H1 (cell line): ENCODE data around the gene BCL2L13. TPM values are rescaled to one million over a fixed set of nuclear protein-coding genes. Genes with fewer than 3 reads are reported as not detected.
A peak's percentile ranks its signal among the peaks of the same experiment; 100 is the strongest.

Experiments used
- BCL11A ChIP-seq, 2 experiments: IDR thresholded peaks; one replicate each; pipeline ENCODE4 v1.6.1; 2011; ENCODE audit warnings: low read depth in 2 of 2, low read length in 2 of 2, mild to moderate bottlenecking in 2 of 2
- CHD2 ChIP-seq: IDR thresholded peaks from 2 replicates; pipeline ENCODE4 v1.6.1; 2012; ENCODE audit warnings: low read length, improper control_type of control experiment
- CTBP2 ChIP-seq: IDR thresholded peaks from 2 replicates; pipeline ENCODE4 v1.7.0; 2011; ENCODE audit warnings: borderline replicate concordance, mild to moderate bottlenecking, moderate library complexity, mixed read lengths, low read length; ENCODE audit not compliant: insufficient read depth, insufficient read length
- E2F6 ChIP-seq: IDR thresholded peaks from 2 replicates; pipeline ENCODE4 v1.6.1; 2012; ENCODE audit warnings: inconsistent platforms
- EGR1 ChIP-seq: IDR thresholded peaks from 2 replicates; pipeline ENCODE4 v1.6.1; 2011; ENCODE audit warnings: low read depth, low read length, borderline replicate concordance
- EP300 ChIP-seq, 2 experiments: IDR thresholded peaks; 1 replicate in 1 of 2; 2 replicates in 1 of 2; pipeline ENCODE4 v1.6.1; 2011 to 2012; ENCODE audit warnings: low read depth in 2 of 2, low read length in 2 of 2, mild to moderate bottlenecking in 2 of 2, borderline replicate concordance in 1 of 2, inconsistent platforms in 1 of 2, moderate library complexity in 1 of 2
- FOSL1 ChIP-seq: IDR thresholded peaks from 2 replicates; pipeline ENCODE4 v1.6.1; 2011; ENCODE audit warnings: mild to moderate bottlenecking, low read depth, low read length, moderate library complexity; ENCODE audit not compliant: insufficient read depth
- GABPA ChIP-seq: IDR thresholded peaks from 2 replicates; pipeline ENCODE4 v1.6.1; 2011; ENCODE audit warnings: mild to moderate bottlenecking, low read length, moderate library complexity, borderline replicate concordance; ENCODE audit not compliant: insufficient read depth
- HDAC2 ChIP-seq, 2 experiments: fragments of 300-600 bp in 1 of 2; sonication (generic) in 1 of 2; IDR thresholded peaks; 2 replicates each; pipeline ENCODE4 v1.6.1; 2011 to 2012; ENCODE audit warnings: low read depth in 2 of 2, low read length in 2 of 2, mild to moderate bottlenecking in 2 of 2, moderate library complexity in 2 of 2, borderline replicate concordance in 1 of 2, inconsistent platforms in 1 of 2
- KDM5A ChIP-seq: fragments of 200-600 bp; IDR thresholded peaks from 2 replicates; pipeline ENCODE4 v1.7.1; 2012; ENCODE audit warnings: mild to moderate bottlenecking, low read length, inconsistent platforms, mixed read lengths
- MAFK ChIP-seq: IDR thresholded peaks from 2 replicates; pipeline ENCODE4 v1.6.1; 2012; ENCODE audit warnings: low read depth, mild to moderate bottlenecking, improper control_type of control experiment, low read length
- NRF1 ChIP-seq: IDR thresholded peaks from 2 replicates; pipeline ENCODE4 v1.6.1; 2011; ENCODE audit warnings: mild to moderate bottlenecking, low read depth, low read length, improper control_type of control experiment
- RAD21 ChIP-seq, 2 experiments: IDR thresholded peaks in 1 of 2; conservative IDR thresholded peaks in 1 of 2; 2 replicates each; pipeline ENCODE4 v1.6.1; 2011; ENCODE audit warnings: low read depth in 2 of 2, low read length in 2 of 2, improper control_type of control experiment in 1 of 2, inconsistent platforms in 1 of 2, mild to moderate bottlenecking in 1 of 2, moderate library complexity in 1 of 2
- RBBP5 ChIP-seq: IDR thresholded peaks from 2 replicates; pipeline ENCODE4 v1.7.1; 2012; ENCODE audit warnings: low read depth, mild to moderate bottlenecking, inconsistent platforms, low read length, moderate library complexity, borderline replicate concordance
- RNF2 ChIP-seq: fragments of 200-900, 300-1000 bp; sonication (generic); IDR thresholded peaks from 2 replicates; pipeline ENCODE4 v1.7.1; 2016; ENCODE audit warnings: borderline replicate concordance, low read depth, mild to moderate bottlenecking, antibody characterized with exemption, low read length; ENCODE audit not compliant: poor library complexity, severe bottlenecking; ENCODE audit errors: missing control alignments
- RXRA ChIP-seq: IDR thresholded peaks from 2 replicates; pipeline ENCODE4 v1.6.1; 2011; ENCODE audit warnings: low read depth, mild to moderate bottlenecking, low read length, moderate library complexity; ENCODE audit not compliant: insufficient read depth
- SIX5 ChIP-seq: IDR thresholded peaks from 2 replicates; pipeline ENCODE4 v1.6.1; 2011; ENCODE audit warnings: mild to moderate bottlenecking, low read depth, low read length
- SP1 ChIP-seq: IDR thresholded peaks from 2 replicates; pipeline ENCODE4 v1.6.1; 2011; ENCODE audit warnings: low read depth, low read length
- TBP ChIP-seq: IDR thresholded peaks from 2 replicates; pipeline ENCODE4 v1.6.1; 2011; ENCODE audit warnings: low read depth, low read length, improper control_type of control experiment
- YY1 ChIP-seq: IDR thresholded peaks from 2 replicates; pipeline ENCODE4 v1.6.1; 2011; ENCODE audit warnings: low read depth, mild to moderate bottlenecking, low read length
- ZNF274 ChIP-seq: IDR thresholded peaks from 2 replicates; pipeline ENCODE4 v1.7.0; 2012; ENCODE audit warnings: low read length, borderline replicate concordance; ENCODE audit errors: extremely low read depth
- polyA plus RNA-seq, 7 experiments: library from polyadenylated mRNA; depleted of rRNA in 3 of 7; stranded (reverse) in 5 of 7; unstranded in 2 of 7; fragments of >200 nt in 5 of 7; fragments of 200-250 nt in 2 of 7; gene quantifications; 1 replicate in 5 of 7; 2 replicates in 1 of 7; 4 replicates in 1 of 7; pipeline versions ENCODE4 v1.2.1 to v1.2.3, GENCODE V29; 2011 to 2013; ENCODE audit warnings: missing spikeins in 2 of 7, mixed read lengths in 2 of 7
- total RNA-seq: library from RNA; stranded (reverse); fragmentation: NEBNext Ultra II Directional; extraction: Animal tissue kit (Norgen Biotek cat#: 25700); gene quantifications from 2 replicates; pipeline ENCODE4 v1.2.1, GENCODE V29; 2021

BCL2L13 gene
- total and polyA plus RNA-seq, 2 of the 8 experiments (the other 6 are each of a cell fraction or from before 2014, with no cell fraction given), result 20.7 to 35.0 TPM

GRCh38 chr22:17638432-17639246 lies at the start of gene BCL2L13 (continued):
- TF ChIP-seq HDAC2 (IDR thresholded peaks at IDR 0.05; ENCODE audit: borderline replicate concordance in 1 of 2, low read depth in 2 of 2, low read length in 2 of 2) (no peak), BCL11A (IDR thresholded peaks at IDR 0.05; ENCODE audit: low read depth in 2 of 2, low read length in 2 of 2) (no peak), SP1 (0 out of 2 replicates have a peak, but pooled peaks have one; percentile 14), KDM5A (no peak), SIX5 (no peak), NRF1 (no peak), YY1 (peak; percentile 98), TBP (peak; percentile 93), FOSL1 (no peak), CHD2 (no peak), MAFK (no peak), CTBP2 (no peak), EP300 (IDR thresholded peaks at IDR 0.05; ENCODE audit: borderline replicate concordance in 1 of 2, low read depth in 2 of 2, low read length in 2 of 2) (0 out of 3 replicates have a peak, but pooled peaks of 1 of the 2 experiments have one; percentile 8), RNF2 (no peak), EGR1 (no peak), ZNF274 (no peak), RBBP5 (peak; percentile 36; the same call in 1 of the 2 replicates), E2F6 (0 out of 2 replicates have a peak, but pooled peaks have one; percentile 2), RAD21 (IDR thresholded peaks at IDR 0.05 in 1 of 2, conservative IDR thresholded peaks at IDR 0.05 in 1 of 2; ENCODE audit: low read depth in 2 of 2, low read length in 2 of 2) (no peak; a peak in 1 of 4 replicates), RXRA (no peak), GABPA (peak; percentile 77; the same call in 1 of the 2 replicates)
